Ishikawa (cell line): ENCODE data around the gene UBE3D.

Source experiments
- CEBPB ChIP-seq: IDR thresholded peaks from 2 replicates; pipeline ENCODE4 v1.6.1; 2012
- CREB1 ChIP-seq: IDR thresholded peaks from 2 replicates; pipeline ENCODE4 v1.6.1; 2012; ENCODE audit warnings: low read depth
- EGR1 ChIP-seq: IDR thresholded peaks from 2 replicates; pipeline ENCODE4 v1.6.1; 2012
- EP300 ChIP-seq: IDR thresholded peaks from 2 replicates; pipeline ENCODE4 v1.6.1; 2012; ENCODE audit warnings: borderline replicate concordance
- FOXM1 ChIP-seq: IDR thresholded peaks from 2 replicates; pipeline ENCODE4 v1.6.1; 2012; ENCODE audit warnings: low read depth, borderline replicate concordance
- MAX ChIP-seq: IDR thresholded peaks from 2 replicates; pipeline ENCODE4 v1.6.1; 2012
- NFIC ChIP-seq: IDR thresholded peaks from 2 replicates; pipeline ENCODE4 v1.6.1; 2012
- RAD21 ChIP-seq: IDR thresholded peaks from 2 replicates; pipeline ENCODE4 v1.6.1; 2012; ENCODE audit warnings: low read depth
- REST ChIP-seq: IDR thresholded peaks from 2 replicates; pipeline ENCODE4 v1.6.1; 2012; ENCODE audit warnings: low read depth, mild to moderate bottlenecking
- TAF1 ChIP-seq: IDR thresholded peaks from 2 replicates; pipeline ENCODE4 v1.6.1; 2012; ENCODE audit warnings: low read depth, mild to moderate bottlenecking
- TCF12 ChIP-seq: IDR thresholded peaks from 2 replicates; pipeline ENCODE4 v1.6.1; 2012; ENCODE audit warnings: low read depth
- TEAD4 ChIP-seq: IDR thresholded peaks from 2 replicates; pipeline ENCODE4 v1.6.1; 2012
- USF1 ChIP-seq: IDR thresholded peaks from 2 replicates; pipeline ENCODE4 v1.6.1; 2012
- YY1 ChIP-seq: IDR thresholded peaks from 2 replicates; pipeline ENCODE4 v1.6.1; 2012; ENCODE audit warnings: low read depth
- ZBTB7A ChIP-seq: IDR thresholded peaks from 2 replicates; pipeline ENCODE4 v1.6.1; 2012; ENCODE audit warnings: low read depth

Gene UBE3D

GRCh38 chr6:82979657-82980056 is 86.0 kb downstream of the UBE3D start:
- TF ChIP-seq YY1 (no peak), EP300 (no peak)

GRCh38 chr6:82978362-82978945 is 87.2 kb downstream of the UBE3D start:
- TF ChIP-seq YY1 (no peak), EGR1 (no peak), NFIC (no peak), ZBTB7A (no peak), USF1 (no peak), TEAD4 (no peak), RAD21 (no peak), MAX (no peak), TCF12 (no peak), REST (no peak), FOXM1 (no peak), TAF1 (no peak), EP300 (no peak), CEBPB (no peak)

GRCh38 chr6:82976179-82976578 is 89.5 kb downstream of the UBE3D start:
- no peak for TF ChIP-seq CREB1
- no peak for TF ChIP-seq NFIC
- no peak for TF ChIP-seq RAD21
- TF ChIP-seq REST = no peak
- TF ChIP-seq EGR1 = no peak
- no peak for TF ChIP-seq FOXM1
- TF ChIP-seq TAF1 = no peak
- no peak for TF ChIP-seq USF1
- TF ChIP-seq EP300 = no peak
- TF ChIP-seq TEAD4 = no peak
- TF ChIP-seq CEBPB = no peak
- no peak for TF ChIP-seq TCF12
- TF ChIP-seq ZBTB7A = no peak
- TF ChIP-seq MAX = no peak

GRCh38 chr6:82971877-82972460 is 93.7 kb downstream of the UBE3D start:
- TF ChIP-seq EGR1 = no peak
- TF ChIP-seq YY1 = no peak
- no peak for TF ChIP-seq RAD21
- TF ChIP-seq NFIC = no peak
- no peak for TF ChIP-seq TEAD4
- TF ChIP-seq EP300 = no peak
- no peak for TF ChIP-seq MAX

GRCh38 chr6:82970839-82971238 is 94.8 kb downstream of the UBE3D start:
- TF ChIP-seq CEBPB (no peak), NFIC (no peak), EGR1 (no peak), USF1 (no peak), MAX (no peak), CREB1 (no peak), EP300 (no peak), FOXM1 (no peak), TCF12 (no peak), REST (no peak)
